CMK (cell line): Measurements from ENCODE around the gene NCK1.

Experiments
- DNase-seq: peaks from one replicate; pipeline ENCODE4 v3.0.0-alpha.2; 2010; ENCODE audit warnings: low read depth

Gene NCK1

DNA sequence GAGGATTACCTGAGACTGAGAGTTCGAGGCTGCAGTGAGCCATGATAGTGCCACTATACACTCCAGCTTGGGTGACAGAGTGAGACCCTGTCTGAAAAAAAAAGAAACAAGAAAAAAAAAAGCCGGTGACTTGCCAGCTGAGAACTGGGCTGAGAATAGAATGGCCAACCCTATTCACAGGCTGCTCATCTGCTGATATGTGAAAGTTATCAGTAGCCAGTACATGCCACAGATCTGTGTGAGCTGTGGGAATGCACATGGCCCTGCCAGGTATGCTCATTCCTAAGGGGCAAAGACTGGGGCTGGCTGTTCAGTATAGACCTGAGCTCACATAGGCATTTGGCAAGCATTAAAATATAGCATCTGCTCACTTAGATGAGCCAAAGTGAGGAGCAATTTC is 126.6 kb downstream of the NCK1 start:
- no peak for DNase-seq

DNA sequence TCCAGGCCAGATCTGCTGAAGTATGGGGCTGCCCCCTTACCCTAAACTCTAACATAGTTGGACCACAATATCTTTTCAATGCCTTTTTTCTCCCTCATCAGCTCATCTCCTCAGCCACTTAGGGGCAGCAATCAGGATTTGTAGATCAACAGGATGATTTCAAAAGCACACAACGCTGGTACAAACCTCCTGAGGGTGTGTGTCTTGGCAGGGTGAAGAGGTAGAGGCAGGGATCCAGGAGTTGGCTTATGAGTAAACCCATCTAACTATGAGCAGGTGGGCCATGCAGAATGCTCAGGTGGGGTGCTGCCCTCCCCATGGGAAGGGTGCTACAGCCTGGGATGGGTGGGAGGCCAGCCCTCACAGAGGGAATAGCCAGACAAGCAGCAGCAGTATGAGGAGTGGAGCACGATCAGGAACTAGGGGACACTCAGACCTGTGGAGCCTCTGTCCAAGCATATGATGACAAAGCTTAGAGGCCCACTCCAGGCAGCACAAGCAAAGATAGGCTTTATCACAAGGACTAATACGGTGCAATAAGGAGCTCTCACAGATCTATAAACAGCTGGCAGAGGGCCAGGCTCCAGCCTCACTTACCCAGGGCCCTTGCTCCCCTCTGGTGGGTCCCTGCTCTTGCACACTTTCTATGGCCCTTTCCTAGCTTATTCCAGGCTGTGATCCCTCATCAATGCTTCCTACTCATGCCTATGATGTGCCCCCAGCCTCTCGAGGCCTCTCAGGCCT is 127.9 kb downstream of the NCK1 start:
- DNase-seq: no peak

DNA sequence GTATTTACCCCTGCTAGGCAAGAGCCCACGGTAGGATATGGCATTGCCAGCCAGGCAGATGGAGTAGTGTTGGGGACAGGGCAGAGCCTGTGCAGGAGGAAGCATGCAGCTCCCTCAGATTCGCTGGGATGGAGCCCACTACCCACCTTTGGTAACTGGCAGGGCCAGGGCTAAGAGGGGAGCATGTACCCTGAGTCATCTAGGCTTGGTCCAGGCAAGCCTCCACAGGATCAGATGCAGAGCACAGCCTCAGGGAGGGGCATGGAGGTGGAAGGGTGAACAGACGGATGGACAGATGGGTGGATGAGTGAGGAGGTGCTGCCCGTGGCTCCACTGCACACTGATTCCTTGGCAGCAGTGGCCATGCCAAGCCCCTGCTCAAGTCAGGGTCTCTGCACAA is 128.8 kb downstream of the NCK1 start:
- DNase-seq: no peak

DNA sequence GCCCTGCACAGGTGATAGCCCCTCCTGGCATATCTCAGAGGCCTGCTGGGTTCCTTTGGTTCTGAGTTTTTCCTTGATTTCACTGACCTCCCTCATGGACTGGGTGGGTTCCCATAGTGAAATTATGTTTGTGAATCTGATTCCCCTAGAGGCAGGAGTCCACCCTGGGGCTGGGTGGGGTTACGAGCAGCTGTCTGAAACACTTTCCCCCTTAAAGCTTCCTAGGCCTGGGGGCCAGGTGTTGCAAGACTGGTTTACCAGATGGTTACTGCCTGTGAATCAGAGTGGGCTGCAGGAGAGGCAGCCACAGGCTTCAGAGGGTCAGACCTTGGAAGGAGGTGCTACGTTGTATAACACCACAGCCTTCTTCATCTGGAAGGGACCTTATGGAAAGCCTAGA is 130.1 kb downstream of the NCK1 start:
- no peak for DNase-seq

DNA sequence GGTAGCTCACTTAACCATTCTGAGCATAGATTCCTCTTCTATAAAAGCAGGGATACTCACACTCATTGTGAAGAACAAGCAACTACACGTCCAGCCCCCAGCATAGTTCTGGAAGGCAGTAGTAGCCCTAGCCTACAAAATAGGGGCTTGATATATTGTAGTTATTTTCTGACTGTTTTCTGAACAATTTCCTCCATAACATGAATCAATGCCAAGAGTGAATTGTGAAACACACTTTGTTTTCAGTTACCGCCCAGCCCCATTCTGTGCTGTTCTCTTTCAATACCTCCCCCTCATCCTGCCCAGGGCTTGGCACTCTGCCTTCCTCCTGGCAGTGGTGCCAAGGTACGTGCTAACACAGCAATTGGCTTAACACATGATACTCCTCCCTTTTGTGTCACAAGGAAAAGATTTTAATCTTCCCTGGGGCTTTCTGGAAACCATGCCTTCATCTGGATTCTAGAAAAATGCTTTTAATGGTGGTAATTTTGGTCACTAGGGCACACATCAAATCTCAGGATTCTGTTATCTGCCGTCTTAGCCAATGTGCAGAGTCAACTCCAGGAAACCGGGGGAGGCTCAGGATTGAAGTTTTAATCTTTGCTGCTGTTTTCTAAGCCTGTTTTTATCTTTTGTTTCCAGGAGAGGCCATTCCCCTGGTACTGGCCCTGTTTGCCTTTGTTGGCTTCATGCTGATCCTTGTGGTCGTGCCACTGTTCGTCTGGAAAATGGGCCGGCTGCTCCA is 132.9 kb downstream of the NCK1 start:
- no peak for DNase-seq

DNA sequence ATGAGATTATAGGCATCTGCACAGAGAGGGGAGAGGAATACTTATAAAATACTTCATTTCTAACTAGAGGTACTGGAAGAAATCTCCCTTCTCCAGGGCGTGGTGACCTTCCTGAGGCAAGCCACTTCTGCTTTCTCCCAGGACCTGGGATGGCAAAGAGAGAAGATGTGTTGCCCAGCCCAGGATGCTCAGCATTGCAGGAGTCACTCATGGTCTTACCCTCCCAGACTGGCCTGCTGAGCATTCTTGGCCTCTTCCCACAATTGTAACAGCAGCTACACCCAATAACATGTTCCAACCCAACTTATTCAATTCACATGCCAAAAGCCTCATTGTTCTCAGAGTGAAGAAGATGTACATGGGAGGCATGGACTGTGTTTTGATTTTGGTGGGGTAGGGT is 133.6 kb downstream of the NCK1 start:
- no peak for DNase-seq
